SK-N-SH treated with all-trans-retinoic acid at 6 μM for 48 hours (cell line): ENCODE results near the gene TET3.

Experiments
- ATAC-seq: fragments of 200-7000 bp; cut with Tn5 transposase; 3 replicates; pipeline ENCODE4 v1.9.1; 2020; ENCODE audit warnings: mild to moderate bottlenecking, moderate library complexity
- ARNTL ChIP-seq: fragments of 450-650 bp; formaldehyde crosslinking; IDR thresholded peaks from 2 replicates; pipeline ENCODE4 v1.5.0; 2020; ENCODE audit warnings: low read depth, mild to moderate bottlenecking, moderate library complexity, borderline replicate concordance
- ESRRG ChIP-seq: fragments of 250-450 bp; sonication (Bioruptor Pico); IDR thresholded peaks from 2 replicates; pipeline ENCODE4 v1.6.1; 2021; ENCODE audit warnings: mild to moderate bottlenecking
- GLIS3 ChIP-seq: fragments of 250-450 bp; sonication (Bioruptor Pico); IDR thresholded peaks from 2 replicates; pipeline ENCODE4 v1.5.0; 2020; ENCODE audit warnings: mild to moderate bottlenecking, moderate library complexity
- ISL1 ChIP-seq: fragments of 250-450 bp; sonication (Bioruptor Pico); IDR thresholded peaks from 2 replicates; pipeline ENCODE4 v2.1.2; 2022; ENCODE audit warnings: mild to moderate bottlenecking, moderate library complexity
- OSR1 ChIP-seq: fragments of 250-450 bp; sonication (Bioruptor Pico); IDR thresholded peaks from 2 replicates; pipeline ENCODE4 v1.8.0; 2022; ENCODE audit warnings: moderate library complexity, mild to moderate bottlenecking, inconsistent platforms
- PPARA ChIP-seq: fragments of 250-450 bp; sonication (Bioruptor Pico); IDR thresholded peaks from 2 replicates; pipeline ENCODE4 v1.5.0; 2020; ENCODE audit warnings: mild to moderate bottlenecking, borderline replicate concordance
- TCF4 ChIP-seq: fragments of 250-450 bp; sonication (Bioruptor Pico); IDR thresholded peaks from 2 replicates; pipeline ENCODE4 v1.8.0; 2021; ENCODE audit warnings: mild to moderate bottlenecking, moderate library complexity, borderline replicate concordance
- TOX ChIP-seq: fragments of 250-450 bp; sonication (Bioruptor Pico); IDR thresholded peaks from 2 replicates; pipeline ENCODE4 v1.8.0; 2021; ENCODE audit warnings: mild to moderate bottlenecking, moderate library complexity, borderline replicate concordance
- ZC3H10 ChIP-seq: fragments of 250-450 bp; sonication (Bioruptor Pico); IDR thresholded peaks from 2 replicates; pipeline ENCODE4 v1.5.1; 2021; ENCODE audit warnings: mild to moderate bottlenecking, moderate library complexity
- ZFP30 ChIP-seq: fragments of 450-650 bp; formaldehyde crosslinking; IDR thresholded peaks from 2 replicates; pipeline ENCODE4 v1.5.0; 2022; ENCODE audit warnings: mild to moderate bottlenecking, moderate library complexity
- ZNF70 ChIP-seq: fragments of 450-650 bp; formaldehyde crosslinking; IDR thresholded peaks from 2 replicates; pipeline ENCODE4 v1.5.0; 2020; ENCODE audit warnings: mild to moderate bottlenecking, moderate library complexity
- TF ChIP-seq, protein P1 (sequence below): fragments of 250-450 bp; sonication (Bioruptor Pico); IDR thresholded peaks from 2 replicates; pipeline ENCODE4 v1.8.0; 2020; ENCODE audit warnings: mild to moderate bottlenecking, moderate library complexity, borderline replicate concordance
- TF ChIP-seq, protein P2 (sequence below): fragments of 250-450 bp; sonication (Bioruptor Pico); IDR thresholded peaks from 2 replicates; pipeline ENCODE4 v1.5.0; 2020; ENCODE audit warnings: mild to moderate bottlenecking, moderate library complexity
- TF ChIP-seq, protein P3 (sequence below): fragments of 250-450 bp; sonication (Bioruptor Pico); IDR thresholded peaks from 2 replicates; pipeline ENCODE4 v1.5.1; 2020; ENCODE audit warnings: low read depth, mild to moderate bottlenecking, moderate library complexity
- TF ChIP-seq, protein P4 (sequence below): fragments of 250-450 bp; sonication (Bioruptor Pico); IDR thresholded peaks from 2 replicates; pipeline ENCODE4 v1.5.1; 2021; ENCODE audit warnings: mild to moderate bottlenecking, moderate library complexity

TET3 gene

DNA sequence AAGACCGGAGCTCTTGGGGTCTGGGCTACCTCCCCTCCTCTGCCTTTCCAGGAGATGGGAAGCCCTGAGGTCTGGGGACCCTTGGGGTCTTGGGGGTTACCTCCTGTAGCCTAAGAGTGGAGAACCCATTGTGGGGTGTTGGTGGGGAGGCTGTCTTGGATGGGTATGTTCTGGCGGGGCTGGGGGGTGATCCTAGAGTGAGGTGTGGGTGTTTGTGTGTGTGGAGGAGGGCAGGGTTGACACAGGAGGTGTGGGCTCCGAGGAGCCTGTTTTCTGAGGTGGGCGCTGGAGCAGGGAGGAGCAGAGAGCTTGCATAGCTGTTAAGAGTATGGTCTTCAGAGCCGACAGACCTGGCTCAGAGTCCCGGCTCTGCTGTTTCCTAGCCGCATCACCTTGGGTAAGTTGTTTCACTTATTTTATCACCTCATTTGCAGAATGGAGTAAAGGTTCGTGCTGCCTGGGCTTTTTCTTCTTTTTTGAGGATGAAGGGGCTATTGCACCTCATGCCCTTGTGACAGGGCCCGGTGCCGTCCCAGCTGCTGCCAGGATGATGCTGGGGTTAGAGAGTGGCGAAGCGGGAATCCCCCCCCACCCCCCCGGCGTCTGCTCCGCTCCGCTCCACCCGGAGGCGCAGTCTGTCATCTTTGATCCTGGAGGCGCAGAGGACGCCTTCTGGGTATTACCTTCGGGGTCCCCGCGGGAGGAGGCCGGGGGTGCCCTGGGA, 17.2 kb downstream of the TET3 start:
- TF ChIP-seq PPARA (CRISPR knock-in tag) = no peak
- ATAC-seq = no peak

DNA sequence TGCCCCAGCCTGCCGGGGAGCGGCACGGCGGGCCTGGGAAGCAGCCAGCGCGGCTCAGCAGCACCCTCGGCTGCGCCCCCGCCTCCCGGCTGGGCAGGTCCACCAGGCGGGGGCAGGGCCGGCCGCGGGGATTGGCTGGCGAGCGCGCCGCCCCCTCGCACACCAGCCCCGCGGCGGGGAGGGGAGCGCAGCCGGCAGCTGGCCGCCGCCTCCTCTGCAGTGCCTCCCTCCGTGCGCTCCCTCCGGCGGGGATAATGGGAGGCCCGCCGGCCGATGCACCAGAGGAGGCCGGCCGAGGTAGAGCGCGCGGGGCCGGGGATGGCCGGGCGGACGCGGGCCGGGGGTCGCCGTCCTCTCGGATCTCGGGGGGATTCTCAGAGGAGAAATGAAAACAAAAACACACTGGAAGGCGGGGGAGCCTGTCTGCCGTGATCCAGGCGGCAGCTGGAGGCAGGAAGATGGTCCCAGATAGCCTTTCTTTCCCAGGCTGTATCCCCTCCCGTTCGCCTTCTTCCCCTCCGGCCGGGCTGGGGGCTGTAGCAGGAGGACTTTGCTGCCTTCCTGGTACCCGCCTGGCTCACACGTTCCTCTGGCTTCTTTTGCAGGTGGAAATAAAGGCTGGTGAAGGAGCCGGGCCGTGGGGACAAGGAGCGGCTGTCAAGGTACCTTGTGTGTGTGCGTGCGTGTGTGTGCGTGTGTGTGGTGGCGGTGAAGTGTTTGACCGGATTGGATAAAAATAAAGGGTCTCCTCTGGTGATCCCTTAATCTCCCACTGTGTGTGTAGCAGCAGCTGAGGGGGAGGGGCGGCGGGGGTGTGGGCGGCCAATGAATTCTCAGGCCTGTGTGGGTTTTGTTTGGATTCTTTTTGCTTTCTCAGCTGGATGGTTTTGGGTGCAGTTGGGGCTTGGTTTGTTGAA, 18.1 kb downstream of the TET3 start:
- TF ChIP-seq ZC3H10 (CRISPR knock-in tag) (no peak), OSR1 (CRISPR knock-in tag) (no peak), ISL1 (CRISPR knock-in tag) (no peak), GLIS3 (no peak), ZFP30 (no peak), ARNTL (CRISPR knock-in tag) (no peak), ESRRG (CRISPR knock-in tag) (no peak)
- TF ChIP-seq, protein P1, sequence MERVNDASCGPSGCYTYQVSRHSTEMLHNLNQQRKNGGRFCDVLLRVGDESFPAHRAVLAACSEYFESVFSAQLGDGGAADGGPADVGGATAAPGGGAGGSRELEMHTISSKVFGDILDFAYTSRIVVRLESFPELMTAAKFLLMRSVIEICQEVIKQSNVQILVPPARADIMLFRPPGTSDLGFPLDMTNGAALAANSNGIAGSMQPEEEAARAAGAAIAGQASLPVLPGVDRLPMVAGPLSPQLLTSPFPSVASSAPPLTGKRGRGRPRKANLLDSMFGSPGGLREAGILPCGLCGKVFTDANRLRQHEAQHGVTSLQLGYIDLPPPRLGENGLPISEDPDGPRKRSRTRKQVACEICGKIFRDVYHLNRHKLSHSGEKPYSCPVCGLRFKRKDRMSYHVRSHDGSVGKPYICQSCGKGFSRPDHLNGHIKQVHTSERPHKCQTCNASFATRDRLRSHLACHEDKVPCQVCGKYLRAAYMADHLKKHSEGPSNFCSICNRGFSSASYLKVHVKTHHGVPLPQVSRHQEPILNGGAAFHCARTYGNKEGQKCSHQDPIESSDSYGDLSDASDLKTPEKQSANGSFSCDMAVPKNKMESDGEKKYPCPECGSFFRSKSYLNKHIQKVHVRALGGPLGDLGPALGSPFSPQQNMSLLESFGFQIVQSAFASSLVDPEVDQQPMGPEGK (CRISPR knock-in tag) = no peak
- TF ChIP-seq, protein P2, sequence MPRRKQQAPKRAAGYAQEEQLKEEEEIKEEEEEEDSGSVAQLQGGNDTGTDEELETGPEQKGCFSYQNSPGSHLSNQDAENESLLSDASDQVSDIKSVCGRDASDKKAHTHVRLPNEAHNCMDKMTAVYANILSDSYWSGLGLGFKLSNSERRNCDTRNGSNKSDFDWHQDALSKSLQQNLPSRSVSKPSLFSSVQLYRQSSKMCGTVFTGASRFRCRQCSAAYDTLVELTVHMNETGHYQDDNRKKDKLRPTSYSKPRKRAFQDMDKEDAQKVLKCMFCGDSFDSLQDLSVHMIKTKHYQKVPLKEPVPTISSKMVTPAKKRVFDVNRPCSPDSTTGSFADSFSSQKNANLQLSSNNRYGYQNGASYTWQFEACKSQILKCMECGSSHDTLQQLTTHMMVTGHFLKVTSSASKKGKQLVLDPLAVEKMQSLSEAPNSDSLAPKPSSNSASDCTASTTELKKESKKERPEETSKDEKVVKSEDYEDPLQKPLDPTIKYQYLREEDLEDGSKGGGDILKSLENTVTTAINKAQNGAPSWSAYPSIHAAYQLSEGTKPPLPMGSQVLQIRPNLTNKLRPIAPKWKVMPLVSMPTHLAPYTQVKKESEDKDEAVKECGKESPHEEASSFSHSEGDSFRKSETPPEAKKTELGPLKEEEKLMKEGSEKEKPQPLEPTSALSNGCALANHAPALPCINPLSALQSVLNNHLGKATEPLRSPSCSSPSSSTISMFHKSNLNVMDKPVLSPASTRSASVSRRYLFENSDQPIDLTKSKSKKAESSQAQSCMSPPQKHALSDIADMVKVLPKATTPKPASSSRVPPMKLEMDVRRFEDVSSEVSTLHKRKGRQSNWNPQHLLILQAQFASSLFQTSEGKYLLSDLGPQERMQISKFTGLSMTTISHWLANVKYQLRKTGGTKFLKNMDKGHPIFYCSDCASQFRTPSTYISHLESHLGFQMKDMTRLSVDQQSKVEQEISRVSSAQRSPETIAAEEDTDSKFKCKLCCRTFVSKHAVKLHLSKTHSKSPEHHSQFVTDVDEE (CRISPR knock-in tag) = no peak
- TF ChIP-seq, protein P3, sequence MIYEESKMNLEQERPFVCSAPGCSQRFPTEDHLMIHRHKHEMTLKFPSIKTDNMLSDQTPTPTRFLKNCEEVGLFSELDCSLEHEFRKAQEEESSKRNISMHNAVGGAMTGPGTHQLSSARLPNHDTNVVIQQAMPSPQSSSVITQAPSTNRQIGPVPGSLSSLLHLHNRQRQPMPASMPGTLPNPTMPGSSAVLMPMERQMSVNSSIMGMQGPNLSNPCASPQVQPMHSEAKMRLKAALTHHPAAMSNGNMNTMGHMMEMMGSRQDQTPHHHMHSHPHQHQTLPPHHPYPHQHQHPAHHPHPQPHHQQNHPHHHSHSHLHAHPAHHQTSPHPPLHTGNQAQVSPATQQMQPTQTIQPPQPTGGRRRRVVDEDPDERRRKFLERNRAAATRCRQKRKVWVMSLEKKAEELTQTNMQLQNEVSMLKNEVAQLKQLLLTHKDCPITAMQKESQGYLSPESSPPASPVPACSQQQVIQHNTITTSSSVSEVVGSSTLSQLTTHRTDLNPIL = no peak
- peak; percentile 97 for ATAC-seq

DNA sequence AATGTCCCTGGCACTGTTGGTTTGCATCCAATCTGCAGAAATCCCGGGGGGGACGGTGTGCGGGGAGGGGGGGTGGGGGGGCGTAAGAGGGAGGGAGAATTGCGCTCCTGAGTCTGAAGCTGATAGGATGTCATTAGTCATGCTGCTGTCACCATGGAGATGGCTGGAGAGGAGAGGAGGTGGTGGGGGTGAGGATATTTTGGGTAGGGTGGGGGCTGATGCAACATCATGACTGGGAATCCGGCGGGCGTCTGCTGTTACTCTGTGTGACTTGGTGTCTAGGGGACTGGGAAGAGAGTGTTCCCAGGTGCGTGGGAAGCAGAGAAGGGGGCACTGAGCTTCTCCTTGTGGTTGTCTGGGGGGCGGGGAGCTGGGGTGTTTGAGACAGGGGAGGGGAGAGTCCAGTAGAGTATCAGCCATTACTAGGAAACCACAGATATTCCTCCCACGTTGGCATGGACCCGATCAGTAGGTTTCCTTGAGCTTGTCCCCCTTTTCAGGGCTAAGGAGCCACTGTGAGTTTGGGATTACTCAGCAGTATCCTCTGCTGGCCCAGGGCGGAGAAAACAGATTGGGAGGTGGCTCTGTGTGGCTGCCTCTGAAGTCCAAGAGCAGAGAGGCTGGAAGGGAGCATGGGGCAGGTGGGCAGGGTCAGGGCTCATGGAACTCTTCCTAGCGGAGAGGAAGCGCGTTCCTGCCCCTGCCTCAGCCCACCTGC, 18.9 kb downstream of the TET3 start:
- no peak for TF ChIP-seq TOX
- no peak for TF ChIP-seq ZC3H10 (CRISPR knock-in tag)
- TF ChIP-seq, protein P1 (CRISPR knock-in tag) = no peak
- no peak for TF ChIP-seq ZNF70 (CRISPR knock-in tag)
- no peak for TF ChIP-seq OSR1 (CRISPR knock-in tag)
- TF ChIP-seq TCF4 (CRISPR knock-in tag) = no peak
- TF ChIP-seq, protein P4, sequence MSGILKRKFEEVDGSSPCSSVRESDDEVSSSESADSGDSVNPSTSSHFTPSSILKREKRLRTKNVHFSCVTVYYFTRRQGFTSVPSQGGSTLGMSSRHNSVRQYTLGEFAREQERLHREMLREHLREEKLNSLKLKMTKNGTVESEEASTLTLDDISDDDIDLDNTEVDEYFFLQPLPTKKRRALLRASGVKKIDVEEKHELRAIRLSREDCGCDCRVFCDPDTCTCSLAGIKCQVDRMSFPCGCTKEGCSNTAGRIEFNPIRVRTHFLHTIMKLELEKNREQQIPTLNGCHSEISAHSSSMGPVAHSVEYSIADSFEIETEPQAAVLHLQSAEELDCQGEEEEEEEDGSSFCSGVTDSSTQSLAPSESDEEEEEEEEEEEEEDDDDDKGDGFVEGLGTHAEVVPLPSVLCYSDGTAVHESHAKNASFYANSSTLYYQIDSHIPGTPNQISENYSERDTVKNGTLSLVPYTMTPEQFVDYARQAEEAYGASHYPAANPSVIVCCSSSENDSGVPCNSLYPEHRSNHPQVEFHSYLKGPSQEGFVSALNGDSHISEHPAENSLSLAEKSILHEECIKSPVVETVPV = no peak
- TF ChIP-seq ZFP30 = no peak
- no peak for ATAC-seq
